ENCODE measurements around the gene LMX1B.
"Not testable (repeated sequence)": the region's sequence is repeated elsewhere in the genome, so short reads cannot be mapped to it uniquely, and the experiment has no call there.

Gene LMX1B

GRCh38 chr9:126613651-126614050 lies at the start of gene LMX1B:
Gene LMX1B (plus strand): TSS chr9:126613928. CDS start chr9:126614450, 522 bp downstream.
- DNase-seq, result no peak

GRCh38 chr9:126564128-126564527 lies 49.6 kb upstream of the LMX1B start:
- no peak for DNase-seq

GRCh38 chr9:126564716-126565115 lies 49.0 kb upstream of the LMX1B start:
- DNase-seq, result no peak

GRCh38 chr9:126565336-126566128 lies 48.2 kb upstream of the LMX1B start:
- DNase-seq, result no peak

- no peak for DNase-seq
Observed at GRCh38 chr9:126569036-126569435, 44.7 kb upstream of the LMX1B start.

- no peak for DNase-seq
Observed at GRCh38 chr9:126578029-126578428, 35.7 kb upstream of the LMX1B start.

- DNase-seq, result not testable (repeated sequence)
Observed at GRCh38 chr9:126580319-126580718, 33.4 kb upstream of the LMX1B start.

- DNase-seq, result no peak
Observed at GRCh38 chr9:126581893-126582292, 31.8 kb upstream of the LMX1B start.

- no peak for DNase-seq
Observed at GRCh38 chr9:126582427-126582826, 31.3 kb upstream of the LMX1B start.

GRCh38 chr9:126583144-126583760 lies 30.5 kb upstream of the LMX1B start:
- DNase-seq, result no peak

GRCh38 chr9:126584611-126585010 lies 29.1 kb upstream of the LMX1B start:
- no peak for DNase-seq

GRCh38 chr9:126586236-126586635 lies 27.5 kb upstream of the LMX1B start:
- DNase-seq, result no peak

- DNase-seq, result no peak
Observed at GRCh38 chr9:126587187-126588185, 26.2 kb upstream of the LMX1B start.

GRCh38 chr9:126588491-126589168 lies 25.1 kb upstream of the LMX1B start:
- DNase-seq, result no peak

- no peak for DNase-seq
Observed at GRCh38 chr9:126589349-126589748, 24.4 kb upstream of the LMX1B start.

- DNase-seq, result no peak
Observed at GRCh38 chr9:126591083-126591482, 22.6 kb upstream of the LMX1B start.

- DNase-seq, result no peak
Observed at GRCh38 chr9:126591922-126592321, 21.8 kb upstream of the LMX1B start.

GRCh38 chr9:126592461-126592860 lies 21.3 kb upstream of the LMX1B start:
- DNase-seq, result no peak

GRCh38 chr9:126595982-126596381 lies 17.7 kb upstream of the LMX1B start:
- no peak for DNase-seq

GRCh38 chr9:126599047-126599650 lies 14.6 kb upstream of the LMX1B start:
- no peak for DNase-seq

GRCh38 chr9:126604059-126605055 lies 9.4 kb upstream of the LMX1B start:
- DNase-seq, result no peak
